ENCODE data around the gene SDHAF1. TPM values are rescaled to one million over a fixed set of nuclear protein-coding genes. Genes with fewer than 3 reads are reported as not detected.

SDHAF1 gene
- total RNA-seq, 1 experiment from 2014 or later, result 16.0 TPM

DNA sequence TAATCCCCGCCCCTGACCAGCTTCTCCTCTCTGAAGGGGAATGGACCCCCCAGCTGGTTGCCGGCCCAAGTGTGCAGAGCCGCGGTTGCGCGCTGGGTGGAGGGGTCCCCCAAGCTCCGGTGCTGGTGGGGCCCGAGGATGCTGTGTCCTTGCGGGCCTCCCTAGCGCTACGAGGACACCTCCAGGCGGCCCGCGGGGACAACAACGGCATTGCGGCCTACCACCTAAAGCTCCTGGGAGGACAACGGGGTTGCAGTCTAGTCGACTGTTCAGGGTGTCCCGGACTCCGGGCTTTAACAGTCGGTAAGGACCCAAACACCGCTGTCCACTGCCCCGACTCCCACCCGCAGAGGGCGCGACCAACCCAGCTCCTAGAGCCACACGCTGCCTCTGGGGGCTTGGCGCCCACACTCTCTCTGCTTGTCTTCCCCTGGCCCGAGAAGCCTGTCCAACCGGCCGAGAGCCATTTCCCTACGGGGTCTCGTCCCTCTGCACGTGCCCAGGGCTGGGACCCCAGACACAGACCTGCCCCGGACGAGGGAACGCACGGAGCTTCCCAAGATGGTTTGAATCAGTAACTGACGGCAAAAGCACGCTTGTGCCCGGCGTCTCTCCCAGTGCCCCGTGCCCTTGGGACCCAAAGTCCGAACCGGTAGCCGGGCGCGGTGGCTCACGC is 927 bp upstream of the SDHAF1 start:
- Histone ChIP-seq H2BK120ac (ENCODE audit: low read depth, low read length, poor library complexity, severe bottlenecking) (no peak overlapping the region), H3K27ac (ENCODE audit: insufficient read length, low read depth, low read length) (no peak overlapping the region)
- peak; percentile 71 for DNase-seq

More for the DNA sequence above, 927 bp upstream of the SDHAF1 start:
- Mint-ChIP-seq H3K9me3 (no peaks in the 10 kb centered on the region; a peak in 1 of 5 replicates), H3K27ac (0 out of 7 replicates have a peak overlapping the region, but pooled peaks of 1 of the 3 experiments have one; percentile 51), H3K4me3 (peak overlapping the region; percentile 25 to 69; a peak in 4 of 5 replicates), H3K4me1 (peaks cover 15 to 19% of the 10 kb centered on the region in 2 experiments), H3K36me3 (ENCODE audit: insufficient read depth in 1 of 3, low read depth in 3 of 3) (peaks cover 5 to 9% (median 5%) of the 10 kb centered on the region in 3 experiments), H3K27me3 (ENCODE audit: low read depth) (peaks cover 16% of the 10 kb centered on the region)
- H2BK20ac ChIP-seq (ENCODE audit: low read depth, low read length, poor library complexity, severe bottlenecking), result no peak overlapping the region
- no peaks in the 10 kb centered on the region for H3K79me2 ChIP-seq (ENCODE audit: insufficient read depth, low read length)
- no peak overlapping the region for H3K4me2 ChIP-seq (ENCODE audit: insufficient read depth, insufficient read length, low read length)
- no peak overlapping the region; the same call in 1 of the 2 replicates for H3K14ac ChIP-seq (ENCODE audit: insufficient read depth, low read length)
- H3K79me1 ChIP-seq (ENCODE audit: insufficient read depth, low read depth, low read length, poor library complexity, severe bottlenecking), result no peaks in the 10 kb centered on the region
- H3K9me3 ChIP-seq (ENCODE audit: control insufficient read depth, low read depth, low read length), result no peaks in the 10 kb centered on the region
- H2AK5ac ChIP-seq (ENCODE audit: insufficient read length, low read length), result no peak overlapping the region
- H4K5ac ChIP-seq (ENCODE audit: insufficient read length, low read depth, low read length), result no peak overlapping the region
- no peak overlapping the region for H3K23ac ChIP-seq (ENCODE audit: insufficient read length, low read depth, low read length)
- H2BK5ac ChIP-seq (ENCODE audit: insufficient read length, low read length), result no peak overlapping the region
- no peak overlapping the region for H4K91ac ChIP-seq (ENCODE audit: insufficient read length, low read depth, low read length)
- no peaks in the 10 kb centered on the region for H3K27me3 ChIP-seq (ENCODE audit: insufficient read depth, low read length)
- H3K4ac ChIP-seq (ENCODE audit: low read depth, low read length), result no peak overlapping the region
- TF ChIP-seq, protein P1, sequence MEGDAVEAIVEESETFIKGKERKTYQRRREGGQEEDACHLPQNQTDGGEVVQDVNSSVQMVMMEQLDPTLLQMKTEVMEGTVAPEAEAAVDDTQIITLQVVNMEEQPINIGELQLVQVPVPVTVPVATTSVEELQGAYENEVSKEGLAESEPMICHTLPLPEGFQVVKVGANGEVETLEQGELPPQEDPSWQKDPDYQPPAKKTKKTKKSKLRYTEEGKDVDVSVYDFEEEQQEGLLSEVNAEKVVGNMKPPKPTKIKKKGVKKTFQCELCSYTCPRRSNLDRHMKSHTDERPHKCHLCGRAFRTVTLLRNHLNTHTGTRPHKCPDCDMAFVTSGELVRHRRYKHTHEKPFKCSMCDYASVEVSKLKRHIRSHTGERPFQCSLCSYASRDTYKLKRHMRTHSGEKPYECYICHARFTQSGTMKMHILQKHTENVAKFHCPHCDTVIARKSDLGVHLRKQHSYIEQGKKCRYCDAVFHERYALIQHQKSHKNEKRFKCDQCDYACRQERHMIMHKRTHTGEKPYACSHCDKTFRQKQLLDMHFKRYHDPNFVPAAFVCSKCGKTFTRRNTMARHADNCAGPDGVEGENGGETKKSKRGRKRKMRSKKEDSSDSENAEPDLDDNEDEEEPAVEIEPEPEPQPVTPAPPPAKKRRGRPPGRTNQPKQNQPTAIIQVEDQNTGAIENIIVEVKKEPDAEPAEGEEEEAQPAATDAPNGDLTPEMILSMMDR (conservative IDR thresholded peaks at IDR 0.05), result peak; percentile 55
- H3K23me2 ChIP-seq (ENCODE audit: insufficient read length, low read depth, low read length, poor library complexity, severe bottlenecking), result peaks cover 6% of the 10 kb centered on the region
- no CpG with 5 or more reads among the region's 49 CpGs for WGBS (ENCODE audit: extremely low coverage, insufficient read length, low lambda C conversion rate)
- no peak overlapping the region for H3K56ac ChIP-seq (ENCODE audit: insufficient read length, low read depth, low read length)
- no peak overlapping the region for H2AFZ ChIP-seq (ENCODE audit: low read length)
- H2BK15ac ChIP-seq (ENCODE audit: low read depth, low read length), result no peak overlapping the region
- H3K18ac ChIP-seq (ENCODE audit: insufficient read length, low read depth, low read length), result no peak overlapping the region
- H3T11ph ChIP-seq (ENCODE audit: low read length), result no peak overlapping the region
- H4K20me1 ChIP-seq (ENCODE audit: control insufficient read depth, insufficient read depth, insufficient read length), result peaks cover 3% of the 10 kb centered on the region
- no peak overlapping the region for H4K8ac ChIP-seq (replicated peaks; ENCODE audit: insufficient read length, low read depth, low read length)
- H3K9ac ChIP-seq (ENCODE audit: extremely low read depth, insufficient read length, low read length), result no peak overlapping the region
- H3K4me1 ChIP-seq (ENCODE audit: insufficient read depth, low read length), result no peaks in the 10 kb centered on the region
- no peak overlapping the region for H2BK12ac ChIP-seq (ENCODE audit: insufficient read length, low read depth, low read length)

Measured in H9 (cell line).